IMR-90 (cell line): ENCODE results near the gene AGBL5.

ENCODE experiments used
- CEBPB ChIP-seq: IDR thresholded peaks from 2 replicates; pipeline ENCODE4 v1.6.1; 2012; ENCODE audit warnings: low read depth, low read length, improper control_type of control experiment
- NFE2L2 ChIP-seq: fragments of 150-350 bp; IDR thresholded peaks from 2 replicates; pipeline ENCODE4 v1.6.1; 2016; ENCODE audit warnings: low read depth, mild to moderate bottlenecking, low read length
- POLR2A ChIP-seq: IDR thresholded peaks from 2 replicates; pipeline ENCODE4 v1.6.1; 2012; ENCODE audit warnings: mild to moderate bottlenecking, low read depth, low read length
- RAD21 ChIP-seq: IDR thresholded peaks from 2 replicates; pipeline ENCODE4 v1.6.1; 2012; ENCODE audit warnings: low read length, improper control_type of control experiment
- TF ChIP-seq, protein P1 (sequence below): conservative IDR thresholded peaks from 2 replicates; pipeline ENCODE4 v1.5.1; 2012; ENCODE audit warnings: mild to moderate bottlenecking, low read depth, low read length, improper control_type of control experiment
- TF ChIP-seq, protein P2 (sequence below): fragments of 150-350 bp; IDR thresholded peaks from 2 replicates; pipeline ENCODE4 v1.6.1; 2016; ENCODE audit warnings: low read depth, mild to moderate bottlenecking, low read length, moderate library complexity, borderline replicate concordance

DNA sequence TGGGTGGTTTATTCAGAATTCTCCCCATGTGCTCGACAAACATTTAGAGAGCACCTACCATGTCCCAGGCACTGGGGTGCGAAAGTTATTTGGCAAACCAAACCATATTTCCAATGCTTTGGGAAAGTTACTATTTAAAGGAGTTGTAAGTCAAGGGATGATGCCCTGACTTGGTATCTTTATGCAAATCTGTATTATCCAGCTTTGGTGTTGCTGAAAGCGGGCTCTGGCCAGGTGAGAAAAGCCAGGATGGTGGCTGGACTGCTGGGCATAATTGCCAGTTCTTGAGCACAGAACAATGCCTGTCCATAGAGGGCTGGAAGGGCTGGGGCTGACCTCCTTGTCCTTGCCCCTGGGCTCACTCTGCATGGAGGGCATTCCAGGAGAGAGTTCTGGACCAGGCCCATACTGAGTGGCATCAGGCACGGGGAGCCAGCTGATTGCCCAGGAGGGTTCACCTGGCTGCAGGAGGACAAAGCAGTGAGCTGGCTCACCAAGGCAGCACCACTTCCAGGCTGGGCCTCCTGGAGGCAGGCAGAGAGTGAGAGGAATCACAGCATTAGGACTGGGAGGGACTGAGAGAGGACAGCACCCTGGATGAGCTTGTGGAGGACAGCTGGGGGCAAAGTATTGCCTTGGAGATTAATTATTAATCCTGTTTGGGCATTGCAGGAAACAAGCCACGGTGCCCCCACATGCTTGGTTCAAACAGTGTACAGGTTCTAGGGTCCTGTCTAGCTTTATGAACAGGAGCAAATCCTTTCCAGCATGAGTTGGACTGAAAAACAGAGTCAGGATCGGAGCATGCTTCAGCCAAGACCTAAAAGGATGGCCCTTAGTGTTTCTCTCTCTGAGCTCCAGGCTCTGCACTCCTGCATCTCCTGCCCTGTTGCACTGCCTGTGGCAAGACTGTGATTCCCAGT lies 42.2 kb downstream of the AGBL5 start:
- TF ChIP-seq, protein P1, sequence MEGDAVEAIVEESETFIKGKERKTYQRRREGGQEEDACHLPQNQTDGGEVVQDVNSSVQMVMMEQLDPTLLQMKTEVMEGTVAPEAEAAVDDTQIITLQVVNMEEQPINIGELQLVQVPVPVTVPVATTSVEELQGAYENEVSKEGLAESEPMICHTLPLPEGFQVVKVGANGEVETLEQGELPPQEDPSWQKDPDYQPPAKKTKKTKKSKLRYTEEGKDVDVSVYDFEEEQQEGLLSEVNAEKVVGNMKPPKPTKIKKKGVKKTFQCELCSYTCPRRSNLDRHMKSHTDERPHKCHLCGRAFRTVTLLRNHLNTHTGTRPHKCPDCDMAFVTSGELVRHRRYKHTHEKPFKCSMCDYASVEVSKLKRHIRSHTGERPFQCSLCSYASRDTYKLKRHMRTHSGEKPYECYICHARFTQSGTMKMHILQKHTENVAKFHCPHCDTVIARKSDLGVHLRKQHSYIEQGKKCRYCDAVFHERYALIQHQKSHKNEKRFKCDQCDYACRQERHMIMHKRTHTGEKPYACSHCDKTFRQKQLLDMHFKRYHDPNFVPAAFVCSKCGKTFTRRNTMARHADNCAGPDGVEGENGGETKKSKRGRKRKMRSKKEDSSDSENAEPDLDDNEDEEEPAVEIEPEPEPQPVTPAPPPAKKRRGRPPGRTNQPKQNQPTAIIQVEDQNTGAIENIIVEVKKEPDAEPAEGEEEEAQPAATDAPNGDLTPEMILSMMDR, result no peak
- TF ChIP-seq RAD21 (no peak), POLR2A (no peak), CEBPB (no peak), NFE2L2 (no peak)
- TF ChIP-seq, protein P2, sequence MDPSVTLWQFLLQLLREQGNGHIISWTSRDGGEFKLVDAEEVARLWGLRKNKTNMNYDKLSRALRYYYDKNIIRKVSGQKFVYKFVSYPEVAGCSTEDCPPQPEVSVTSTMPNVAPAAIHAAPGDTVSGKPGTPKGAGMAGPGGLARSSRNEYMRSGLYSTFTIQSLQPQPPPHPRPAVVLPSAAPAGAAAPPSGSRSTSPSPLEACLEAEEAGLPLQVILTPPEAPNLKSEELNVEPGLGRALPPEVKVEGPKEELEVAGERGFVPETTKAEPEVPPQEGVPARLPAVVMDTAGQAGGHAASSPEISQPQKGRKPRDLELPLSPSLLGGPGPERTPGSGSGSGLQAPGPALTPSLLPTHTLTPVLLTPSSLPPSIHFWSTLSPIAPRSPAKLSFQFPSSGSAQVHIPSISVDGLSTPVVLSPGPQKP, result no peak
